K562 (cell line): Measurements from ENCODE around the gene SLCO3A1. TPM values are rescaled to one million over a fixed set of nuclear protein-coding genes. Genes with fewer than 3 reads are reported as not detected.

Experiments
- ATAC-seq: fragments of 200-7000 bp; cut with Tn5 transposase; 3 replicates; pipeline ENCODE4 v1.9.1; 2020; ENCODE audit warnings: moderate library complexity
- BruUV-seq: library from RNA; stranded (reverse); fragments of 400-500 nt; replicated peaks from 2 replicates; lab custom pipeline; 2021; lab: Mats Ljungman, UMichigan
- CTCF ChIA-PET: fragments of 300-600 bp; formaldehyde crosslinking; extraction: SDS; loops from one replicate; lab custom pipeline; 2021; ENCODE audit warnings: low intra/inter-chr PET ratio; lab: Yijun Ruan, JAX
- POLR2A ChIA-PET: fragments of 300-600, 350-650 bp; sonication (Branson Sonifier 250); formaldehyde crosslinking; extraction: SDS; loops from one replicate; lab custom pipeline; 2021; ENCODE audit warnings: antibody characterized with exemption, inconsistent platforms; lab: Yijun Ruan, JAX
- DNase-seq, 4 experiments: peaks; one replicate each; pipeline versions ENCODE4 v3.0.0 to v3.0.0-alpha.2; 2011 to 2018; ENCODE audit warnings: low spot score in 3 of 4, mixed read lengths in 3 of 4; ENCODE audit errors: extremely low read depth in 1 of 4
- FAIRE-seq: peaks from 2 replicates; lab custom pipeline; 2011; peaks lifted over from hg19 to GRCh38; lab: Jason Lieb, UNC
- H2AFZ ChIP-seq: 2 replicates; pipeline ENCODE4 v1.6.0; 2011; ENCODE audit warnings: low read depth, low read length, control low read depth, inconsistent platforms
- H3K27ac ChIP-seq: fragments of 200-600 bp; 3 replicates; pipeline ENCODE4 v1.8.0; 2011; ENCODE audit warnings: low read depth, mild to moderate bottlenecking, control low read depth, inconsistent platforms, low read length, moderate library complexity, mixed read lengths; ENCODE audit errors: extremely low read depth
- H3K27me3 ChIP-seq, 2 experiments: fragments of 300-600 bp in 1 of 2; 2 replicates in 1 of 2; 3 replicates in 1 of 2; pipeline versions ENCODE4 v1.6.0 to v1.8.0; 2011; ENCODE audit warnings: inconsistent platforms in 2 of 2, low read length in 2 of 2, mild to moderate bottlenecking in 1 of 2, mixed read lengths in 1 of 2, moderate library complexity in 1 of 2; ENCODE audit not compliant: control insufficient read depth in 2 of 2, insufficient read depth in 2 of 2
- H3K36me3 ChIP-seq: fragments of 300-600 bp; 3 replicates; pipeline ENCODE4 v1.8.0; 2011; ENCODE audit warnings: mild to moderate bottlenecking, low read length, inconsistent platforms; ENCODE audit not compliant: control insufficient read depth, insufficient read depth
- H3K4me1 ChIP-seq, 2 experiments: fragments of 200-600 bp in 1 of 2; replicated peaks in 1 of 2; 2 replicates in 1 of 2; 3 replicates in 1 of 2; pipeline versions ENCODE4 v1.5.1 to v1.8.0; 2011; ENCODE audit warnings: inconsistent platforms in 2 of 2, low read length in 2 of 2, mild to moderate bottlenecking in 1 of 2, mixed read lengths in 1 of 2, moderate library complexity in 1 of 2; ENCODE audit not compliant: control insufficient read depth in 2 of 2, insufficient read depth in 2 of 2
- H3K4me2 ChIP-seq: 2 replicates; pipeline ENCODE4 v1.6.1; 2011; ENCODE audit warnings: low read length, control low read depth, inconsistent platforms, mixed read lengths; ENCODE audit not compliant: insufficient read depth
- H3K4me3 ChIP-seq: fragments of 200-600 bp; sonication (generic), shearing (Covaris generic); 2 replicates; pipeline ENCODE4 v1.5.1; 2016; ENCODE audit warnings: control low read depth, inconsistent platforms
- H3K79me2 ChIP-seq: fragments of 200-600 bp; 3 replicates; pipeline ENCODE4 v1.8.0; 2011; ENCODE audit warnings: low read length, inconsistent platforms; ENCODE audit not compliant: control insufficient read depth, insufficient read depth
- H3K9ac ChIP-seq, 2 experiments: 2 replicates each; pipeline versions ENCODE4 v1.6.0 to v1.6.1; 2011; ENCODE audit warnings: low read depth in 2 of 2, low read length in 2 of 2, control low read depth in 1 of 2, inconsistent platforms in 1 of 2, mild to moderate bottlenecking in 1 of 2, mixed read lengths in 1 of 2; ENCODE audit not compliant: insufficient read depth in 1 of 2
- H3K9me1 ChIP-seq: one replicate; pipeline ENCODE4 v1.6.0; 2011; ENCODE audit warnings: inconsistent platforms, mild to moderate bottlenecking, low read length, moderate library complexity; ENCODE audit not compliant: control insufficient read depth, insufficient read depth
- H3K9me3 ChIP-seq: replicated peaks from 2 replicates; pipeline ENCODE4 v1.5.1; 2011; ENCODE audit warnings: low read depth, low read length, inconsistent platforms; ENCODE audit not compliant: control insufficient read depth, insufficient read depth
- H4K20me1 ChIP-seq: replicated peaks from 2 replicates; pipeline ENCODE4 v1.6.1; 2011; ENCODE audit warnings: low read length, inconsistent platforms, mixed read lengths; ENCODE audit not compliant: control insufficient read depth, insufficient read depth
- AFF4 ChIP-seq: sonication (generic); formaldehyde crosslinking; IDR thresholded peaks from 2 replicates; pipeline ENCODE4 v1.8.0; 2023; ENCODE audit warnings: mild to moderate bottlenecking, missing genetic modification reagents
- ATF6 ChIP-seq: sonication (generic); formaldehyde crosslinking; IDR thresholded peaks from 2 replicates; pipeline ENCODE4 v1.4.0; 2020; ENCODE audit warnings: mild to moderate bottlenecking, missing genetic modification reagents
- PML ChIP-seq: IDR thresholded peaks from 2 replicates; pipeline ENCODE4 v1.6.1; 2012; ENCODE audit warnings: low read length, inconsistent platforms
- RBFOX2 ChIP-seq: fragments of 200-400 bp; formaldehyde crosslinking; IDR thresholded peaks from 2 replicates; pipeline ENCODE4 v1.6.1; 2017; ENCODE audit warnings: low read depth, mild to moderate bottlenecking, low read length, moderate library complexity
- RFX5 ChIP-seq: IDR thresholded peaks from 2 replicates; pipeline ENCODE4 v1.6.1; 2011; ENCODE audit warnings: low read depth, mild to moderate bottlenecking, improper control_type of control experiment, low read length
- SMAD1 ChIP-seq: fragments of 150-350 bp; IDR thresholded peaks from 2 replicates; pipeline ENCODE4 v1.6.1; 2014; ENCODE audit warnings: low read length, low read depth; ENCODE audit not compliant: partially characterized antibody
- SMARCA4 ChIP-seq: fragments of 450-650 bp; IDR thresholded peaks from 2 replicates; pipeline ENCODE4 v1.6.1; 2016
- SOX6 ChIP-seq: fragments of 450-650 bp; IDR thresholded peaks from 2 replicates; pipeline ENCODE4 v1.6.1; 2014; ENCODE audit warnings: mild to moderate bottlenecking
- SRSF1 ChIP-seq: fragments of 200-400 bp; formaldehyde crosslinking; IDR thresholded peaks from 2 replicates; pipeline ENCODE4 v1.6.1; 2017; ENCODE audit warnings: mild to moderate bottlenecking, low read depth, low read length, moderate library complexity
- SUPT5H ChIP-seq: fragments of 450-650 bp; IDR thresholded peaks from 2 replicates; pipeline ENCODE4 v1.6.1; 2016
- TRIM28 ChIP-seq: fragments of 450-650 bp; IDR thresholded peaks from 2 replicates; pipeline ENCODE4 v1.6.1; 2017
- ZBTB43 ChIP-seq: sonication (generic); formaldehyde crosslinking; IDR thresholded peaks from 2 replicates; pipeline ENCODE4 v1.8.0; 2023; ENCODE audit warnings: mild to moderate bottlenecking, missing genetic modification reagents
- ZNF121 ChIP-seq: sonication (generic); formaldehyde crosslinking; conservative IDR thresholded peaks from 2 replicates; pipeline ENCODE4 v1.8.0; 2022; ENCODE audit warnings: missing genetic modification reagents
- ZNF146 ChIP-seq: IDR thresholded peaks from one replicate; pipeline ENCODE4 v1.6.1; 2018; ENCODE audit warnings: missing compliant biosample characterization; ENCODE audit not compliant: unreplicated experiment
- WGBS: fragments of 100-300 bp; shearing (Covaris generic); methylation state at CpG from one replicate; pipeline ENCODE4 v1.1.6; 2016; ENCODE audit warnings: low coverage, mixed read lengths; ENCODE audit not compliant: insufficient coverage; ENCODE audit errors: missing lambda C conversion rate; 5-methylcytosine and 5-hydroxymethylcytosine counted together
- in situ Hi-C: fragments of 300-500 bp; cut with MboI; formaldehyde crosslinking; loops from 4 replicates; pipeline ENCODE4 v1.15.0; 2018; ENCODE audit warnings: inconsistent platforms, mixed read lengths
- intact Hi-C: fragments of 100-400 bp; cut with micrococcal nuclease; formaldehyde crosslinking; loops from 2 replicates; pipeline ENCODE4 v1.14.2; 2022
- polyA plus RNA-seq, 8 experiments: library from polyadenylated mRNA; depleted of rRNA in 4 of 8; stranded (reverse) in 5 of 8; unstranded in 3 of 8; fragments of >200 nt; fragmentation: Nextera tagmentation in 2 of 8; fragmentation: Illumina TruSeq in 1 of 8; extraction: Ambion mirVana in 2 of 8; extraction: Trizol in 1 of 8; gene quantifications; 2 replicates each; pipeline versions ENCODE4 v1.2.1 to v1.2.3, GENCODE V29; 2011 to 2014; ENCODE audit warnings: inconsistent platforms in 1 of 8, missing spikeins in 1 of 8
- total RNA-seq, 7 experiments: library from RNA; depleted of rRNA in 6 of 7; stranded (reverse); fragments of >200 nt in 6 of 7; fragmentation: Illumina TruSeq in 2 of 7; extraction: Trizol in 2 of 7; gene quantifications; 2 replicates each; pipeline versions ENCODE4 v1.2.1 to v1.2.3, GENCODE V29; 2011 to 2021; ENCODE audit warnings: low replicate concordance in 1 of 7

SLCO3A1 gene
- total and polyA plus RNA-seq, 9 of the 15 experiments (the other 6 are each of a cell fraction or from before 2014, with no cell fraction given): 0.01 to 0.84 (median 0.06) TPM; not detected in 3

- WGBS: 2% methylated on average over 8 of the region's 8 CpGs
- FAIRE-seq: no peak
- no peaks in the 10 kb centered on the region for H3K9me3 ChIP-seq
- no peak for TF ChIP-seq SMAD1
- TF ChIP-seq SOX6: no peak
- no peak for TF ChIP-seq RFX5
- TF ChIP-seq ATF6 (CRISPR knock-in tag): no peak
- TF ChIP-seq TRIM28: no peak
- TF ChIP-seq AFF4 (CRISPR knock-in tag): no peak
- no peak for TF ChIP-seq ZNF121 (CRISPR knock-in tag)
- no peak for TF ChIP-seq RBFOX2
- TF ChIP-seq SMARCA4: no peak
- no peak for TF ChIP-seq SUPT5H
- no peak for TF ChIP-seq ZBTB43 (CRISPR knock-in tag)
- TF ChIP-seq ZNF146 (CRISPR knock-in tag): no peak
- no peak for TF ChIP-seq SRSF1
- no peak for TF ChIP-seq PML
- ATAC-seq: no peak
- H3K9ac ChIP-seq: no peak overlapping the region
- peaks cover 4% of the 10 kb centered on the region; the same call in 1 of the 2 replicates for H4K20me1 ChIP-seq
- no peaks in the 10 kb centered on the region for H3K79me2 ChIP-seq
- no peaks in the 10 kb centered on the region for H3K4me1 ChIP-seq
- intact Hi-C loops: no loop called here
- no peaks in the 10 kb centered on the region for H3K36me3 ChIP-seq
- no peak overlapping the region for H2AFZ ChIP-seq
- BruUV-seq: no TSS peak
- in situ Hi-C loops: no loop called here
- H3K4me2 ChIP-seq: no peak overlapping the region
- DNase-seq: no peak
- H3K27ac ChIP-seq: no peak overlapping the region
- ChIA-PET CTCF (no interaction called here), POLR2A (no interaction called here)
- no peaks in the 10 kb centered on the region for H3K9me1 ChIP-seq
- peaks cover 0 to 13% of the 10 kb centered on the region in 2 experiments; a peak in 1 of 5 replicates for H3K27me3 ChIP-seq
- no peak overlapping the region for H3K4me3 ChIP-seq
Measured at GRCh38 chr15:91867581-91868026, 14.1 kb downstream of the SLCO3A1 start.
